B cell (primary cell): ENCODE results near the gene ETV1. TPM values are rescaled to one million over a fixed set of nuclear protein-coding genes. Genes with fewer than 3 reads are reported as not detected.

ENCODE experiments used
- ATAC-seq: fragments of 200-7000 bp; cut with Tn5 transposase; one replicate; pipeline ENCODE4 v1.10.0; 2021; ENCODE audit warnings: low read depth, mild to moderate bottlenecking, moderate number of reproducible peaks, moderate library complexity
- CTCF ChIA-PET: fragments of 350-600 bp; sonication (Branson Sonifier 250); formaldehyde crosslinking; loops from one replicate; lab custom pipeline; 2021; ENCODE audit warnings: antibody characterized with exemption, inconsistent platforms; lab: Charles Lee
- POLR2A ChIA-PET: fragments of 350-600 bp; sonication (Branson Sonifier 250); formaldehyde crosslinking; loops from one replicate; lab custom pipeline; 2021; ENCODE audit warnings: antibody characterized with exemption; lab: Charles Lee
- DNase-seq: peaks from one replicate; pipeline ENCODE4 v3.0.0; 2013
- H2AFZ ChIP-seq: 2 replicates; pipeline ENCODE4 v1.6.1; 2012; ENCODE audit warnings: mild to moderate bottlenecking, low read depth, low read length; ENCODE audit not compliant: insufficient read depth, poor library complexity, severe bottlenecking
- H3K27ac ChIP-seq, 2 donors: 1 replicate in 1 of 2; 2 replicates in 1 of 2; pipeline ENCODE4 v1.5.1; 2012 to 2013; ENCODE audit warnings: low read length in 2 of 2, mild to moderate bottlenecking in 2 of 2, moderate library complexity in 1 of 2
- H3K27me3 ChIP-seq, 4 experiments: fragments of 200-600 bp in 1 of 4; sonication (generic) in 1 of 4; replicated peaks in 1 of 4; 1 replicate in 2 of 4; 2 replicates in 2 of 4; pipeline versions ENCODE4 v1.6.1 to v1.7.0; 2013 to 2016; ENCODE audit warnings: low read length in 3 of 4, mild to moderate bottlenecking in 2 of 4, mixed read lengths in 1 of 4, moderate library complexity in 1 of 4; ENCODE audit not compliant: insufficient read depth in 4 of 4, control insufficient read depth in 3 of 4; ENCODE audit errors: control extremely low read depth in 1 of 4
- H3K36me3 ChIP-seq, 2 experiments: replicated peaks in 1 of 2; 1 replicate in 1 of 2; 2 replicates in 1 of 2; pipeline versions ENCODE4 v1.6.1 to v1.7.1; 2013; ENCODE audit warnings: low read length in 1 of 2; ENCODE audit not compliant: insufficient read depth in 2 of 2, control insufficient read depth in 1 of 2; ENCODE audit errors: control extremely low read depth in 1 of 2, extremely low read depth in 1 of 2
- H3K4me1 ChIP-seq, 2 donors: fragments of 200-600 bp in 1 of 2; sonication (generic) in 1 of 2; 1 replicate in 1 of 2; 2 replicates in 1 of 2; pipeline versions ENCODE4 v1.5.1 to v1.6.1; 2013 to 2017; ENCODE audit warnings: low read length in 2 of 2; ENCODE audit not compliant: control insufficient read depth in 2 of 2, insufficient read depth in 2 of 2
- H3K4me2 ChIP-seq: replicated peaks from 2 replicates; pipeline ENCODE3; 2012; ENCODE audit warnings: mild to moderate bottlenecking, low read depth, low read length; ENCODE audit not compliant: poor library complexity, severe bottlenecking
- H3K4me3 ChIP-seq, 5 experiments: fragments of 200-600 bp in 1 of 5; sonication (generic) in 1 of 5; 1 replicate in 3 of 5; 2 replicates in 2 of 5; pipeline versions ENCODE4 v1.5.1 to v1.7.0; 2011 to 2016; ENCODE audit warnings: low read length in 4 of 5, mild to moderate bottlenecking in 4 of 5, low read depth in 2 of 5, control low read depth in 1 of 5, moderate library complexity in 1 of 5; ENCODE audit not compliant: insufficient read depth in 1 of 5; ENCODE audit errors: control extremely low read depth in 1 of 5, extremely low read depth in 1 of 5
- H3K79me2 ChIP-seq: fragments of 200-600 bp; sonication (generic); one replicate; pipeline ENCODE4 v1.6.0; 2016; ENCODE audit warnings: low read length; ENCODE audit not compliant: control insufficient read depth, insufficient read depth
- H3K9ac ChIP-seq: fragments of 200-600 bp; sonication (generic); 2 replicates; pipeline ENCODE4 v1.6.1; 2017; ENCODE audit warnings: mild to moderate bottlenecking, low read length, moderate library complexity
- H3K9me3 ChIP-seq, 3 donors: one replicate each; pipeline versions ENCODE4 v1.6.1 to v1.7.1; 2013; ENCODE audit warnings: low read length in 2 of 3; ENCODE audit not compliant: control insufficient read depth in 2 of 3, insufficient read depth in 1 of 3; ENCODE audit errors: control extremely low read depth in 1 of 3
- H4K20me1 ChIP-seq: 2 replicates; pipeline ENCODE4 v1.6.0; 2012; ENCODE audit warnings: mild to moderate bottlenecking, low read length; ENCODE audit not compliant: insufficient read depth, control insufficient read depth, poor library complexity, severe bottlenecking
- H3K27ac Mint-ChIP-seq: one replicate; pipeline ENCODE4 v1.8.0; 2021; ENCODE audit warnings: mixed read lengths
- H3K27me3 Mint-ChIP-seq: one replicate; pipeline ENCODE4 v1.8.0; 2021; ENCODE audit warnings: mixed read lengths
- H3K4me1 Mint-ChIP-seq: one replicate; pipeline ENCODE4 v1.8.0; 2021; ENCODE audit warnings: mixed read lengths
- H3K4me3 Mint-ChIP-seq: one replicate; pipeline ENCODE4 v1.8.0; 2021; ENCODE audit warnings: mixed read lengths
- H3K9me3 Mint-ChIP-seq: one replicate; pipeline ENCODE4 v1.8.0; 2022; ENCODE audit warnings: mixed read lengths; ENCODE audit not compliant: insufficient read depth
- EZH2 ChIP-seq: IDR thresholded peaks from 2 replicates; pipeline ENCODE4 v1.6.1; 2012; ENCODE audit warnings: borderline replicate concordance, low read depth, mild to moderate bottlenecking, moderate library complexity, low read length; ENCODE audit not compliant: insufficient read depth, poor library complexity, severe bottlenecking
- WGBS: methylation state at CpG from one replicate; pipeline ENCODE4 v1.1.5; 2013; ENCODE audit warnings: missing lambda C conversion rate; ENCODE audit not compliant: insufficient coverage; 5-methylcytosine and 5-hydroxymethylcytosine counted together
- intact Hi-C: fragments of 100-400 bp; cut with micrococcal nuclease; formaldehyde crosslinking; loops from one replicate; pipeline ENCODE4 v1.10.0; 2022
- polyA plus RNA-seq: library from polyadenylated mRNA; depleted of rRNA; stranded (reverse); fragments of >200 nt; gene quantifications from 2 replicates; pipeline ENCODE4 v1.2.3, GENCODE V29; 2012
- total RNA-seq, 2 donors: library from RNA; stranded (reverse); fragments of 120-200 nt in 1 of 2; gene quantifications; 1 replicate in 1 of 2; 2 replicates in 1 of 2; pipeline versions ENCODE4 v1.2.3 to v1.2.4, GENCODE V29; 2013 to 2022
- TF ChIP-seq, protein P1 (sequence below): fragments of 200-600 bp; IDR thresholded peaks from one replicate; pipeline ENCODE4 v1.8.0; 2022; ENCODE audit warnings: antibody characterized with exemption, mild to moderate bottlenecking

The ETV1 gene
- total and polyA plus RNA-seq, 2 donors (not counting 1 experiment from before 2014, with no cell fraction given): not detected

DNA sequence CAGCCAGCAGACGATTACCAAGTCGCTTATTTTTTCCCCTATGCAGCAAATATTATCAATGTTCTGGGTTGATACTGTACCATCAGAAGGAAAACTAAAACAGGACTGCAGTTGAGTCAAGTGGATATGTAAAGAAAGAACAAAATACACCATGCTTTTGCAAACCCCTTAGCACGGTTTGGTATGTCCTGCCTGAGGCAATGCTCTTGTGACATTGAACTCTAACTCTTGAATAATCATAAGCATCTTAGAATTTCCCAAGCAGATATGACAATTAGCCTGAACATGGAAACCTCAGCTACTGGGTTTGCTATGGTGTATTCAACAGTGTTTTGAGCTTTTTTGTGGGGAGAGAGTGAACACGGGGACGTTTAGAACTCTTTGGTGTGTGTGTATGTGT is 107.4 kb downstream of the ETV1 start:
- Mint-ChIP-seq H3K9me3 (peaks cover 4% of the 10 kb centered on the region), H3K27ac (no peak overlapping the region), H3K27me3 (no peaks in the 10 kb centered on the region), H3K4me3 (no peak overlapping the region), H3K4me1 (no peaks in the 10 kb centered on the region)
- Histone ChIP-seq H3K79me2 (no peaks in the 10 kb centered on the region), H3K36me3 (no peaks in the 10 kb centered on the region), H3K4me1 (no peaks in the 10 kb centered on the region), H3K4me2 (no peak overlapping the region), H3K9me3 (no peaks in the 10 kb centered on the region), H3K9ac (no peak overlapping the region), H2AFZ (no peak overlapping the region), H3K27me3 (no peaks in the 10 kb centered on the region), H4K20me1 (no peaks in the 10 kb centered on the region), H3K27ac (no peak overlapping the region), H3K4me3 (no peak overlapping the region)
- CTCF ChIA-PET: no interaction called here
- WGBS: 75% methylated on average over 2 of the region's 5 CpGs
- DNase-seq (no peak), ATAC-seq (no peak)
- intact Hi-C loops: no loop called here
- TF ChIP-seq EZH2: no peak
- TF ChIP-seq, protein P1, sequence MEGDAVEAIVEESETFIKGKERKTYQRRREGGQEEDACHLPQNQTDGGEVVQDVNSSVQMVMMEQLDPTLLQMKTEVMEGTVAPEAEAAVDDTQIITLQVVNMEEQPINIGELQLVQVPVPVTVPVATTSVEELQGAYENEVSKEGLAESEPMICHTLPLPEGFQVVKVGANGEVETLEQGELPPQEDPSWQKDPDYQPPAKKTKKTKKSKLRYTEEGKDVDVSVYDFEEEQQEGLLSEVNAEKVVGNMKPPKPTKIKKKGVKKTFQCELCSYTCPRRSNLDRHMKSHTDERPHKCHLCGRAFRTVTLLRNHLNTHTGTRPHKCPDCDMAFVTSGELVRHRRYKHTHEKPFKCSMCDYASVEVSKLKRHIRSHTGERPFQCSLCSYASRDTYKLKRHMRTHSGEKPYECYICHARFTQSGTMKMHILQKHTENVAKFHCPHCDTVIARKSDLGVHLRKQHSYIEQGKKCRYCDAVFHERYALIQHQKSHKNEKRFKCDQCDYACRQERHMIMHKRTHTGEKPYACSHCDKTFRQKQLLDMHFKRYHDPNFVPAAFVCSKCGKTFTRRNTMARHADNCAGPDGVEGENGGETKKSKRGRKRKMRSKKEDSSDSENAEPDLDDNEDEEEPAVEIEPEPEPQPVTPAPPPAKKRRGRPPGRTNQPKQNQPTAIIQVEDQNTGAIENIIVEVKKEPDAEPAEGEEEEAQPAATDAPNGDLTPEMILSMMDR: no peak
- POLR2A ChIA-PET: no interaction called here

DNA sequence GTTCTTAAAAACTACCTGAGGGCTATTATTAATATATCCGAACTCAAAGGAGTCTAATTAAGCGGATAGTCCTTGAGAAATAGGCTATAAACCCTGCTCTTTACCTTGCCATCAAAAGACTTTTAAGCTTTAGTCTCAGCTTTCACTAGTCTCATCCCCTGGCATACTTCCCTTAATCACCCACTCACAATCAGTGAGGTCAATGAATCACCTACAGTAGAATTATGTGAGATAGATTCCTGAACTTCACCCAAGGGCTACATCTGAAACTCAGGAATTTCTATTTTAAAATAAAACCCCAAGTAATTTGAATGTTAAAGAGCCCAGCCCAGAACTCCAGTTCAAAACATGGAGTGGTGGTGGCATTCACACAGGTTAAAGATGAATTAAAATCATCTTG is 108.7 kb downstream of the ETV1 start:
- Mint-ChIP-seq H3K9me3 (peaks cover 4% of the 10 kb centered on the region), H3K27me3 (no peaks in the 10 kb centered on the region), H3K4me1 (no peaks in the 10 kb centered on the region), H3K4me3 (no peak overlapping the region), H3K27ac (no peak overlapping the region)
- Histone ChIP-seq H2AFZ (no peak overlapping the region), H3K27ac (no peak overlapping the region), H4K20me1 (no peaks in the 10 kb centered on the region), H3K4me2 (no peak overlapping the region), H3K9me3 (no peaks in the 10 kb centered on the region), H3K36me3 (no peaks in the 10 kb centered on the region), H3K4me3 (no peak overlapping the region), H3K27me3 (no peaks in the 10 kb centered on the region), H3K9ac (no peak overlapping the region), H3K4me1 (no peaks in the 10 kb centered on the region), H3K79me2 (no peaks in the 10 kb centered on the region)
- WGBS: no CpG with 5 or more reads among the region's 2 CpGs
- ChIA-PET CTCF (no interaction called here), POLR2A (no interaction called here)
- DNase-seq: no peak
- no peak for ATAC-seq
- no peak for TF ChIP-seq EZH2
- TF ChIP-seq, protein P1: no peak
- intact Hi-C loops: no loop called here
